OCI-LY3 (cell line): ENCODE data around the gene SH3PXD2A.
"Not testable (repeated sequence)": the region's sequence is repeated elsewhere in the genome, so short reads cannot be mapped to it uniquely, and the experiment has no call there.

Experiments
- H2AFZ ChIP-seq: fragments of 200-600, 300-600 bp; shearing (Covaris generic); 2 replicates; pipeline ENCODE4 v1.6.0; 2014; ENCODE audit warnings: antibody characterized with exemption, low read depth, low read length
- H3K27ac ChIP-seq: fragments of 200-600, 300-600 bp; sonication (generic); 2 replicates; pipeline ENCODE4 v1.5.1; 2014; ENCODE audit warnings: mild to moderate bottlenecking, low read length, moderate library complexity, mixed read lengths
- H3K27me3 ChIP-seq: fragments of 200-600, 300-600 bp; sonication (generic); 2 replicates; pipeline ENCODE4 v1.6.1; 2014; ENCODE audit warnings: low read depth, low read length, mixed read lengths
- H3K36me3 ChIP-seq: fragments of 200-600, 300-600 bp; sonication (generic); replicated peaks from 2 replicates; pipeline ENCODE3; 2014; ENCODE audit warnings: low read depth, low read length, mixed read lengths
- H3K4me1 ChIP-seq: fragments of 300-600, 200-600 bp; sonication (generic); 2 replicates; pipeline ENCODE4 v1.6.1; 2014; ENCODE audit warnings: low read length, mixed read lengths
- H3K4me2 ChIP-seq: fragments of 200-600, 300-600 bp; sonication (generic); 2 replicates; pipeline ENCODE4 v1.6.1; 2014; ENCODE audit warnings: low read length, mixed read lengths
- H3K4me3 ChIP-seq: fragments of 300-600, 200-600 bp; sonication (generic); 2 replicates; pipeline ENCODE4 v1.5.1; 2014; ENCODE audit warnings: antibody characterized with exemption, mild to moderate bottlenecking, low read length, moderate library complexity
- H3K79me2 ChIP-seq: fragments of 300-600, 200-600 bp; shearing (Covaris generic); 2 replicates; pipeline ENCODE4 v1.6.1; 2014; ENCODE audit warnings: mild to moderate bottlenecking, low read length, mixed read lengths
- H3K9ac ChIP-seq: fragments of 300-600, 200-600 bp; shearing (Covaris generic); 2 replicates; pipeline ENCODE4 v1.6.0; 2014; ENCODE audit warnings: mild to moderate bottlenecking, low read length, moderate library complexity
- H3K9me3 ChIP-seq: fragments of 200-600, 300-600 bp; shearing (Covaris generic); 2 replicates; pipeline ENCODE4 v1.6.1; 2014; ENCODE audit warnings: low read length, mixed read lengths; ENCODE audit not compliant: insufficient read depth
- H4K20me1 ChIP-seq: fragments of 200-600, 300-600 bp; sonication (generic); 2 replicates; pipeline ENCODE4 v1.6.1; 2016; ENCODE audit warnings: low read length, mixed read lengths; ENCODE audit not compliant: insufficient read depth
- CTCF ChIP-seq: fragments of 200-600, 300-600 bp; sonication (generic); IDR thresholded peaks from 2 replicates; pipeline ENCODE4 v1.5.1; 2014; ENCODE audit warnings: antibody characterized with exemption, low read length, low read depth
- EZH2phosphoT487 ChIP-seq: fragments of 200-600 bp; shearing (Covaris generic); IDR thresholded peaks from 2 replicates; pipeline ENCODE4 v1.6.1; 2018; ENCODE audit warnings: antibody characterized with exemption, mixed run types, low read depth

Gene SH3PXD2A

GRCh38 chr10:103780242-103781149 lies 74.9 kb downstream of the SH3PXD2A start:
- no peak overlapping the region for H3K4me3 ChIP-seq
- no peaks in the 10 kb centered on the region for H4K20me1 ChIP-seq
- no peaks in the 10 kb centered on the region for H3K9me3 ChIP-seq
- TF ChIP-seq EZH2phosphoT487 (no peak), CTCF (no peak)
- peaks cover 31% of the 10 kb centered on the region for H3K27me3 ChIP-seq
- no peaks in the 10 kb centered on the region for H3K36me3 ChIP-seq
- no peak overlapping the region for H3K27ac ChIP-seq
- H3K79me2 ChIP-seq, result no peaks in the 10 kb centered on the region
- no peaks in the 10 kb centered on the region for H3K4me1 ChIP-seq
- H3K9ac ChIP-seq, result no peak overlapping the region
- H2AFZ ChIP-seq, result no peak overlapping the region
- no peak overlapping the region for H3K4me2 ChIP-seq

- Histone ChIP-seq H3K4me3 (no peak overlapping the region), H4K20me1 (no peaks in the 10 kb centered on the region), H3K4me1 (no peaks in the 10 kb centered on the region), H3K9ac (no peak overlapping the region), H3K79me2 (no peaks in the 10 kb centered on the region), H3K4me2 (no peak overlapping the region), H3K27me3 (peaks cover 21% of the 10 kb centered on the region), H2AFZ (no peak overlapping the region), H3K27ac (no peak overlapping the region), H3K9me3 (no peaks in the 10 kb centered on the region), H3K36me3 (no peaks in the 10 kb centered on the region)
- TF ChIP-seq CTCF (no peak), EZH2phosphoT487 (no peak)
Observed at GRCh38 chr10:103778358-103779139, 76.8 kb downstream of the SH3PXD2A start.

- peaks cover 16% of the 10 kb centered on the region for H3K27me3 ChIP-seq
- no peaks in the 10 kb centered on the region for H3K79me2 ChIP-seq
- no peak overlapping the region for H3K9ac ChIP-seq
- no peak overlapping the region for H2AFZ ChIP-seq
- H3K36me3 ChIP-seq, result no peaks in the 10 kb centered on the region
- no peak overlapping the region for H3K4me2 ChIP-seq
- no peak overlapping the region for H3K27ac ChIP-seq
- no peaks in the 10 kb centered on the region for H3K9me3 ChIP-seq
- TF ChIP-seq CTCF (no peak), EZH2phosphoT487 (no peak)
- H3K4me3 ChIP-seq, result no peak overlapping the region
- H4K20me1 ChIP-seq, result no peaks in the 10 kb centered on the region
- no peaks in the 10 kb centered on the region for H3K4me1 ChIP-seq
Observed at GRCh38 chr10:103776878-103777591, 78.3 kb downstream of the SH3PXD2A start.

- Histone ChIP-seq H4K20me1 (no peaks in the 10 kb centered on the region), H3K36me3 (no peaks in the 10 kb centered on the region), H3K9ac (no peak overlapping the region), H3K4me2 (no peak overlapping the region), H3K27ac (no peak overlapping the region), H3K9me3 (no peaks in the 10 kb centered on the region), H2AFZ (no peak overlapping the region), H3K27me3 (peaks cover 5% of the 10 kb centered on the region), H3K4me3 (no peak overlapping the region), H3K79me2 (no peaks in the 10 kb centered on the region), H3K4me1 (no peaks in the 10 kb centered on the region)
- TF ChIP-seq EZH2phosphoT487 (no peak), CTCF (no peak)
Observed at GRCh38 chr10:103775776-103776175, 79.6 kb downstream of the SH3PXD2A start.

GRCh38 chr10:103772846-103773245 lies 82.5 kb downstream of the SH3PXD2A start:
- H3K36me3 ChIP-seq, H3K9me3 ChIP-seq, H3K79me2 ChIP-seq, H4K20me1 ChIP-seq, H3K27ac ChIP-seq, H3K27me3 ChIP-seq: not testable (repeated sequence)
- 0 out of 2 replicates have a peak overlapping the region, but pooled peaks have one; percentile 95 for H2AFZ ChIP-seq
- peak overlapping the region; percentile 64; the same call in 1 of the 2 replicates for H3K9ac ChIP-seq
- peak overlapping the region; percentile 94 for H3K4me2 ChIP-seq
- H3K4me3 ChIP-seq, result peak overlapping the region; percentile 93
- H3K4me1 ChIP-seq, result peaks cover 10% of the 10 kb centered on the region
